Esophagus muscularis mucosa (tissue), 3 donors: ENCODE results near the gene RAI1.

ENCODE experiments used
- CTCF ChIP-seq, 3 experiments: fragments of 200-600 bp in 2 of 3; fragments of 450-650 bp in 1 of 3; sonication (generic) in 2 of 3; IDR thresholded peaks; one replicate each; pipeline ENCODE4 v1.5.1; 2017 to 2019; ENCODE audit warnings: antibody characterized with exemption in 3 of 3, mild to moderate bottlenecking in 2 of 3, moderate library complexity in 1 of 3
- EP300 ChIP-seq: sonication (generic); formaldehyde crosslinking; IDR thresholded peaks from one replicate; pipeline ENCODE4 v1.6.1; 2017; ENCODE audit warnings: antibody characterized with exemption

DNA sequence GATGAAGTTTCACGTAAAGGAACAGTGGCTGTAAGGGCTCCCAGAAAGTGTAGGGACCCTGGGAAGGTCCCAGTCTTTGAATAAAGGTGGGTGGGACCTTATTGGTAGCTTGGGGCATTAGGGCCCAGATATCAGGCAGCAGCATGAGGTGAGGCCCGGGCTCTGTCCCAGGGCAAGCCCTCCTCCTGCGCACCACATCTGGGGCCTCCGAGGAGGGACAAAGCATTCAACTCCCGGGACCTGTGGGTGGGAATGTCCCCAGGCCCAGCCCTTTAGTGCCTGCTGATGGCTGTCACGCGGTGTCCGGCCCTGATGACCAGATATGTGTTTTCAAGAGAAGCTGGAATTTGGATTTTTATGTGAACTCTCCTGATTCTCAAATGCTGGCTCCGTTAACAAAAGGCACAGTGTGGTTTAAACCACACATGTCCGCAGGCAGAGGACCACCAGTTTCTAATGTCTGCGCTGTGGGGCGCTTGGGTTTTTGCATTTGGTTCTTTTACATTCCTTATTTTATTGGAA lies 30.4 kb downstream of the RAI1 start:
- TF ChIP-seq CTCF (IDR thresholded peaks at IDR 0.05) (no peak), EP300 (no peak)
